Cardiac fibroblast (primary cell): ENCODE results near the gene SYT1.

ENCODE experiments used
- DNase-seq, 2 donors: peaks; one replicate each; pipeline versions ENCODE4 v3.0.0 to v3.0.0-alpha.2; 2010; ENCODE audit warnings: low read depth in 2 of 2
- H3K4me3 ChIP-seq, 2 donors: replicated peaks in 1 of 2; 1 replicate in 1 of 2; 2 replicates in 1 of 2; pipeline ENCODE4 v1.5.1; 2011; ENCODE audit warnings: low read depth in 2 of 2, low read length in 2 of 2, mild to moderate bottlenecking in 2 of 2, moderate library complexity in 1 of 2
- TF ChIP-seq, protein P1 (sequence below): IDR thresholded peaks from one replicate; pipeline ENCODE4 v1.5.1; 2011; ENCODE audit warnings: low read depth, mild to moderate bottlenecking, low read length, inconsistent platforms

Gene SYT1

DNA sequence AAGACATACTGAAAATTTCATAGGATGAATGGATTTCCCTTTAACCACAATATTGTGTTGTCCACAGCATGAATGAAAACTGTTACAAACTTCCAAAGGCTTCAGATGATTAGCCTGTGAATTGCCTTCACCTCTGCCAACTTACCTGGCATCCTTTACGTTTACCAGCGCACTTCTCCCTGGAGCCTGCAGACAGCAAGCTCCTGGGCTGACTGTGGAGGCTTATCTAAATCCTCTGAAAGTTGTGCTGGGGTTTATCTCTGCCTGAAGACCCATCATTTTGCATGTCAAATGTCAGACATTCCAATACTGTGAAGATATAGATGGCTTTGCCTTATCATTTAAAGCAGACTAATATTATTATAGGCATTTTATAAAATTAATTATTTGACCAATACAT, 403.0 kb downstream of the SYT1 start:
- no peak overlapping the region for H3K4me3 ChIP-seq
- no peak for DNase-seq
- TF ChIP-seq, protein P1, sequence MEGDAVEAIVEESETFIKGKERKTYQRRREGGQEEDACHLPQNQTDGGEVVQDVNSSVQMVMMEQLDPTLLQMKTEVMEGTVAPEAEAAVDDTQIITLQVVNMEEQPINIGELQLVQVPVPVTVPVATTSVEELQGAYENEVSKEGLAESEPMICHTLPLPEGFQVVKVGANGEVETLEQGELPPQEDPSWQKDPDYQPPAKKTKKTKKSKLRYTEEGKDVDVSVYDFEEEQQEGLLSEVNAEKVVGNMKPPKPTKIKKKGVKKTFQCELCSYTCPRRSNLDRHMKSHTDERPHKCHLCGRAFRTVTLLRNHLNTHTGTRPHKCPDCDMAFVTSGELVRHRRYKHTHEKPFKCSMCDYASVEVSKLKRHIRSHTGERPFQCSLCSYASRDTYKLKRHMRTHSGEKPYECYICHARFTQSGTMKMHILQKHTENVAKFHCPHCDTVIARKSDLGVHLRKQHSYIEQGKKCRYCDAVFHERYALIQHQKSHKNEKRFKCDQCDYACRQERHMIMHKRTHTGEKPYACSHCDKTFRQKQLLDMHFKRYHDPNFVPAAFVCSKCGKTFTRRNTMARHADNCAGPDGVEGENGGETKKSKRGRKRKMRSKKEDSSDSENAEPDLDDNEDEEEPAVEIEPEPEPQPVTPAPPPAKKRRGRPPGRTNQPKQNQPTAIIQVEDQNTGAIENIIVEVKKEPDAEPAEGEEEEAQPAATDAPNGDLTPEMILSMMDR, result no peak

DNA sequence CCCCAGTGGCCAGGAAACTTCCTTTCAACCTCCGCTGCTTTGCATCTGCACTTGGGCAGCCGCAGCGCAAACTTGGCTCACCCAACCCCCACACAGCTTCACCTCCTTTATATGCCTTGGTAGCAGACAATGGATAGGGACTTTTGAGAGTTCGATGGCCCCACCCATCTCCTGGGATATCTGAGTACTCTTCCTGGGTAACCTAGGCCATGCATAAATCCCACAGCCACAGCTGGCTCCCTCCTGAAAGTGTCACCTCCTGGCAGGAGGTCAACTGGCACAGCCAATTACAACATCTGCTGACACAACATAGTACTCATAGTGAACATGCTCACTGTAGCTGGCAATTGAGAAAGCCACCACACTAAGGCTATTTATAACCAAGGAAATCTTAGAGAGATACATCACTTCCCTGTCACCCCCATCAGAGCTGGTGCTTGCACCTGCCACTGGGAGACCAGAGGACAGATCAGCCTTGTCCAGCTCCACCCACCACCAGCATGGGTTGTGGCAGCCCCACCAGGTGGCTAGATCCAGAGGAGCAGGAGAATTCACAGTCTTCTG, 410.0 kb downstream of the SYT1 start:
- DNase-seq, result peak in 1 of 2 donors; percentile 36
- TF ChIP-seq, protein P1, result no peak
- H3K4me3 ChIP-seq, result no peak overlapping the region

DNA sequence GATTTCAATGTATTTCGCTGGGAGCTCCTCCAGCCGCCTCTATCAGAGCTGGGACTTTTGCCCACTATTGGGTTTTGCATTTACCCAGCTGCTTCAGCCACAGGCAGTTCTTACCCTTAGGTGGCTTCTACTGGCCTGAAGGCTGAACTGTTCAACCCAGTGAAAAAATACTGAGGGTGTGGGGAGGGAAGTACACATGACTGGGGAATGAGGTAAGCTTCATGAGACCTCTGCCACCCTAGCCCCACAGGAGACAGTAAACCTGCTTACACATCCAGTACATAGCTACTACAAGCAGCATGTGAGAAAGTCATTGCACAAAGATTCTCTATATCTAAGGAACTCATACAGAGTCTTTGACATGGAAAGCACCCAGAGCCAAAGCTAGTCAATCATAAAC, 411.1 kb downstream of the SYT1 start:
- DNase-seq, result no peak
- no peak overlapping the region for H3K4me3 ChIP-seq
- TF ChIP-seq, protein P1, result no peak

DNA sequence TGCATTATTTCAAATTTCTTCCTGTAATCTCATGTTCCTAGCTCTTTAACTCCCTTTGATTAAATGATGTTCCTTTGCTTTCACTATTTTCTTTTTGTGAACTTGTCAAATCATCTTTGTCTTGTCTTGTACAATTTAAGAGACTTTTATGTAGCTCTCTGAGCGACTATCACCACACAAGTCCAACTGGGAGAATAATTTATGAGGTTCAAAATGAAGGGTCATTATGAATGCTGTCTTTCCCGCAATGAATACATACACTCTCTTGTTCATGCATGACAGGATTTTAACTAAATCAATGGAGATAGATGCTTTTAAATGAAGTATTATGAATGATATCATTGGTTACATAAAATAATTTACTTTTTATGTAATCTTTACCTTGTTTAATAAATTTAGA, 418.8 kb downstream of the SYT1 start:
- no peak for DNase-seq
- TF ChIP-seq, protein P1, result no peak
- H3K4me3 ChIP-seq, result no peak overlapping the region

DNA sequence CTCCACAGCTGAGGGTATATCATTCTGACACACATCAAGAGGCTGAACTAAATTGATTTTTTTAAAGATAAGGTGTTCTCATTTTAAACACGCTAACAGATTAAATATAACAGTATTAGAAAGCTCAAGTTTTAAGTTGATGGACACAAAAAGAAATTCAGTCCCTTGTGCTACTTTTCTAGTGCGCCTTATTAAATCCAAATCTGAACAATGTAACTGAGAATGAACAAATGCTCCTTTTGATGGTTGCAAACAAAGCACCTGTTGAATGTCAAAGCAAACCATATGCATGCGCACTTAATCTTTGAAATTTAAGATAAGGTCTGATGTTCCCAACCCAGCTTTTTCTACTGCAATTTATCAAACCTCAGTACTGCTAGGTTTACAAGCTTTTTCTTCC, 424.3 kb downstream of the SYT1 start:
- TF ChIP-seq, protein P1, result no peak
- H3K4me3 ChIP-seq, result no peak overlapping the region
- DNase-seq, result no peak

DNA sequence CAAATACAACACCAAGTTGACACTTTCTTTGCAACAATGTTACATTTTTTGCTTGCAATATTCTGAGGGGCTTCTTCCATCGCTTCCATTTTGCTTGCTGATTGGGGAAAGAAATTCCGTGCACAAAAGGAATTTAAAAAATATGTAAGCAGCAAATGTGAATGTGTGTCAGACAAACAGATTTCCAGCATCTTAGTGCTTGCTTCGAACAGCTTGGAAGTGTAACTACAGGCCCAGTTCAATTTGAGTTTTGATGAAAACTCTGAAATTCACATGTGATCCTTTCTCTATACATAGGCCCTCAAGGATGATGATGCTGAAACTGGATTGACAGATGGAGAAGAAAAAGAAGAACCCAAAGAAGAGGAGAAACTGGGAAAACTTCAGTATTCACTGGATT, 427.1 kb downstream of the SYT1 start:
- H3K4me3 ChIP-seq, result no peak overlapping the region
- TF ChIP-seq, protein P1, result no peak
- DNase-seq, result no peak

DNA sequence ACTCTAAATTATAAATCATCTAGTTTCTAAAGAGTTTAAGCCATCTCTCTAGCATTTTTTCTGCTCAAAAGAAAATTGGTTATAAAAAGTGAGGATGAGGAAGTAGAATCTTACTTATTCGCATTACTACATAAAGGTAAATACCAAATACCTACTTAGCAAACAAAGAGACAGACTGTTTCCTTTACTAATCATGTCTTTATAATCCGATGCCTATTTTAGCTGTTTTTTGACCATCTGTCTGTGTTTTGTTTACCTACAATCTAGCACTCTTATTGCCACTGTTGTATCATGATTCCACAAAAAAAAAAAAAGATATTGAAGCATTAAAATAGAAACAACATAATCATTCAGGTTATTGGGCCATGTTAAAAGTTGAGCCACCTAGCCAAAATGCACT, 430.0 kb downstream of the SYT1 start:
- no peak for DNase-seq
- TF ChIP-seq, protein P1, result no peak
- no peak overlapping the region for H3K4me3 ChIP-seq
